GF-D8 (cell line): ENCODE measurements around the gene KIF17.

ENCODE experiments used
- DNase-seq: peaks from one replicate; lab custom pipeline; 2025; lab: John Stamatoyannopoulos, UW

Gene KIF17

DNA sequence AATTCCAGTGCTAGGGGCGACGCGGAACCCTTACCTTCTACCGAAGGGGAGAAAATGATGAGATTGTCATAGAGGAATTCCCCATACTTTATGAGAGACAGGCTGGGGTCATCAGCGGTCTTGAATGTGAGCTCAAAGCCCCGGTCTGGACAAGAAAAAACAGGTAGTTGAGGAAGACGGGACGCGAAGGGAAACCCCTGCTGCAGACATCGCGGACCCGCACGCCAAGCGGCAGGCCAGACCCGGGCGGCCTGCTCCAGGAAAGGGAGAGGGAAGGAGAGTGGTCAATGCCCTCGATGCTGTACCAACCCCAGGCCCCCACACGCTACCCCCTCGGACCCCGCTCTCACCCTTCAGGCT, 57.0 kb downstream of the KIF17 start:
- DNase-seq = no peak

DNA sequence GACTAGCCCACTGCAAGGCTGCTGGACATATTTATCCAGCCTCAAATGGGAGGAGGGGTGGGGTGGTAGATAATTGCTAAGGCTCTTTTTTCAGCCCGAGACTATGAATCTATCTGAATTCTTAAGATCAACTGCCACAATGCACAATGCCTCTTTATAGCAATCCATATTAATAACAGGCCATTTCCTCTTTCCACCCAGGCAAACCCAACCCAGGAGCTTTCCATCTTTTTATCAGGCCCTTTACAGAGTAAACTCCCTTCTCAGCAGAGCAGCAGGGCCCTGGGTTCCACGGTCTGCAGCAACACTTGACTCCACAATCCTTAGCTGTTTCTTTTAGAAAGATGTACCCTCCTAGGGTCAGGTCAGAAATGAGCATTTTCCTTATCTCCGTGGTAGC, 57.4 kb downstream of the KIF17 start:
- no peak for DNase-seq

DNA sequence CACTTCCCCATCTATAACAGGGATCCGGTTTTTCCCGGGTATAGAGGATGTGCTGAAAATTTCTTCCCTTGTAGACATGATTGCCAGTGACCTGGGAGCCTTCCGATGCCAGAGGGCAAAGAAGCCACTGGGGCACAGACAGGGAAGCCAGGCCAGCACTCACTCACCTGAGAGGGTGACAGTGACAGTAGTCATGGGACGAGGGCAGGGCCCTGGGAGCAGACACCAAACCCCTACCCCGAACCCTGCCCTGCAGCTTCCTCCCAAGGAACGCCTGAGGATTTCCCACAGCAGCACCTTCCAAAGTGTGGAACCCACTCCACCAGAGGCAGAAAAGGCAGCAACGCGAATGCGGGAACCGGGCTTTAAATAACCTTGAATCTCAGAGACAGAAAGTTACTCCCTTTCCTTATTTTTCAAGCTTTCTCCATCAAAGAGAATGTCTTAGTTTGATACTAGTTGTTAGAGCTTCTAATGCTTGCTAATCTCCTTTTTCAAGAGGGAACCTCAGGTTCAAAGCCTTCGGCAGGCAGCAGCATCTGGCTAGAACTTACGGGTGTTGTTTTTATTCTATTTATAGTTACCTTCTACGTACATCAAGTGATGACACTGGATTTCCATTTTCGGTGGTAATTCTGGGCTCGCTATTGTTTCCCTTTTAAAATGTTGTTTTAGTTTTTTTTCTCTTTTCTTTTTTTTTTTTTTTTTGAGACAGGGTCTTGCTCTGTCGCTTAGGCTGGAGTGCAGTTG, 59.5 kb downstream of the KIF17 start:
- no peak for DNase-seq

DNA sequence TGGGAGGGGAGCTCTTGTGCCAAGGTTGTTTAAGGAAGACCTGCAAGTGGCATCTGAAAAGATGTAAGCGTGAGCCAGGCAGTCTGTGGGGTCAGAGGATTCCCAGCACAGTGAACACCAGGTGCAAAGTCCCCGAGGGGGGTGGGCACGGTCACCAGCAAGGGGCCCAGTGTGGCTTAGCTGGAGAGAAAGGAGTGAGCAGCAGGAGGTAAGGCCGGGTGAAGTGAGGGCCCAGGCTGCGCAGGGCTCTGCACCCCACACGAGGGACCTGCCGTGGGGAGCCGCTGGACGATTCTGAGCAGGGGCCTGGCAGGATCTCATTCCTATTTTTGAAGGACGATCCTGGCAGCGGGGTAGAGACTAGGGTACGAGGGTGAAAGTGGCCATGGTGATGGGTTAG, 60.8 kb downstream of the KIF17 start:
- no peak for DNase-seq

DNA sequence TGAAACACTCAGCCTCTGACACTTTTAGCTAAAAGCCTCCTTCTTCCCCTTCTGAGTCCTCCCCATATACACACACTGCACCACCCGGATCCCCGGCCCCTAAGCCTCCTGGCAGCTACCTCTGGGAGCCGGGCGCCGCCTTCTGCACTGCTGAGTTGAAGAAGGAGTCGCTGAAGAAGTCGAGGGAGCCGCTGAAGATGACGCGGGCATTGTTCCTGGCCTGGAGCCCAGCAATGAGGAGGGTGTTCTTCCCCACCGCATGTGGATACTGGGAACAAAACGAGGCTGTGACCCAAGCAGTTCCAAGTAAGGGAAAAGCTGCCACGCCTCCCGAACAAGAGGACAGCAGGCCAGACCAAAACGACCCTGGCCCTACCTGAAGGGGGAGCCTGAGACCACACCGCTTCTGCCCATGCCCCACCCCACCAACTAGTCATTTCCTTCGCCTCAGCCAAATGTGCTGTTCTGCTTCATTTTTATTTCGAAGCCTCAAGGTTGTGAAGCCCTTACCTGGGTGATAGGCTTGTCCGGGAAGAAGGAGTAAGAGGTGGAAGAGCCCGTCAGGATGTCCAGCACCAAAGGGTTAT, 63.6 kb downstream of the KIF17 start:
- no peak for DNase-seq

DNA sequence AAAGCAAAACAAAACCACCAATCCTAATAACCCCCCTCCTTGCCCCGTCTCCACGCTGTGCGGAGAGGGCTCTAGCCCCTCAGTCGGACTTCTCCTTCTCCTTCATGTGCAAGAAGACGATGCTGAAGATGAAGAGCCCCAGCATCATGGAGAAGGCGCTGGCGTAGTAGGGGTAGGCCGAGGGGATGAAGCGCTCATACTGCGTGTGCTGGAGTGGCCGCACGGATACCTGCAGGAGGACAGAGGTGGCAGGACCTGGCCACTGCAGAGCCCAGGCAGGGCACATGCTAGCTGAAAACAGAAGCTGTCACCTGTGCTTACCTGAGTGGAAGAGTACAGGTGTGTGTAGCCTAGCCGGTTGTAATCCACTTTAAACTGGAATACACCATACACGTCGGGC, 65.5 kb downstream of the KIF17 start:
- DNase-seq = no peak

DNA sequence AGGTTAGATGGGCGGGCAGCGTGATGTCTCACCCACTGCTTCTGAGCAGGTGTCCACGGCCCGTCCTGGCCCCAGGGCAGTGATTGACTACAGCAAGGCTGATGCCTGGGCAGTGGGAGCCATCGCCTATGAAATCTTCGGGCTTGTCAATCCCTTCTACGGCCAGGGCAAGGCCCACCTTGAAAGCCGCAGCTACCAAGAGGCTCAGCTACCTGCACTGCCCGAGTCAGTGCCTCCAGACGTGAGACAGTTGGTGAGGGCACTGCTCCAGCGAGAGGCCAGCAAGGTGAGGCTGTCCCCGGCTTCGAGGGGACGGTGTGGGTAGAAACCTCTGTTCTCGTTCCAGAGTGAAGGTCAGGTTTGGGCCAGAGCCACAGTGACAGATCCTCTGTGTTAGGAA, 68.9 kb downstream of the KIF17 start:
- no peak for DNase-seq

DNA sequence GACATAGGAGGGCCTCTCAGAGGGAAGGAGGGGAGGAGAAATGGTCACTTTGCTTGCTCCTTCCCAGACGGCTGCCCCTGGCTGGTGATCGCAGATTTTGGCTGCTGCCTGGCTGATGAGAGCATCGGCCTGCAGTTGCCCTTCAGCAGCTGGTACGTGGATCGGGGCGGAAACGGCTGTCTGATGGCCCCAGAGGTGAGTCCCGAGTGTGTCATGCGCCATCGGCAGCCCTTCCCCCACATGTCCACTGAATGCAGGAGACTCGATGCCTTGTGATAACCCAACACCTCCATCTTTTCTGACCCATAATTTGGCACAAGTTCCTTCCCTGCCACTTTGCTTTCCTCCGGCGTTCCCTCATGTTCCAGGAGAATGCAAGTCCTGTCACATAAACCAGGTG, 69.4 kb downstream of the KIF17 start:
- DNase-seq = no peak

DNA sequence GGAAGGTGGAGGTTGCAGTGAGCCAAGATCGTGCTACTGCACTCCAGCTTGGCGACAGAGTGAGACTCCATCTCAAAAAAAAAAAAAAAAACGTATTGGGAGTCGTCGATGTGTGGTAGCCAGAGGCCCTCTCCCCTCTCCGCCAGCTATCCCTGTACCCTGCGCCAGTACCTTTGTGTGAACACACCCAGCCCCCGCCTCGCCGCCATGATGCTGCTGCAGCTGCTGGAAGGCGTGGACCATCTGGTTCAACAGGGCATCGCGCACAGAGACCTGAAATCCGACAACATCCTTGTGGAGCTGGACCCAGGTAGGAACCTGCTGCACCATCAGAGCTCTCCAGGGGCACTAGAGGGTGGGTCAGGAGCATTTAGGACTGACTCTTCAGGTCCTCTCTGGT, 72.4 kb downstream of the KIF17 start:
- DNase-seq = no peak

DNA sequence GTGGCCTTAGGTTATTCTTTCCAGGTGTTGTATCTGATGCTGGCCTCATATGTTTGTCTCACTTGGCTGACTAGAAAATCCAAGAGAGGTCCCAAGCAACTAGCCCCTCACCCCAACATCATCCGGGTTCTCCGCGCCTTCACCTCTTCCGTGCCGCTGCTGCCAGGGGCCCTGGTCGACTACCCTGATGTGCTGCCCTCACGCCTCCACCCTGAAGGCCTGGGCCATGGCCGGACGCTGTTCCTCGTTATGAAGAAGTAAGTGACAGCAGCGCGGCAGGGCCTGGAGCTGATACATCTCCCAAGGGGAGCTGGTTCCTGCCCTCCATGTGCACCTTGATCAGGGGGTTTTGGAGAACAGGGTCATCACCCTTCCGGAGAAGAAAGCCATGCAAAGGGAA, 73.4 kb downstream of the KIF17 start:
- no peak for DNase-seq

DNA sequence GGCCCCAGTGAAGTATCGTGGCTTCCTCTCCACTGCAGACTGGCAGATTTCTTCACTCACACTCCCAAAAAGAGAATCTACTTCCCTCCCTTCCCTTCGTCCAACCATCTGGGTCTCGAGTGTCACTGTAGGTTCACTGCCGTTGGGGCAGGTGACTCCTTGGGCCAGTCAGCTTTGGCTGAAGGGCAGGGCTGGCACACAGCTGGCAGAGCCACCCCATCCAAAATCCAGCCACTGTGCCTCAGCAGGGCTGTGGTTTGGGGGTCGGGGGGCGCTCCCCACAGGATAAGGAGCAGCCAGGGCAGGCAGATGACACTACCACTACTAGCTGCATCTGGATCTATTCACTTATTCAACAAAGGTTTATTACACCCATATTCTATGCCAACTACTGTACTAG, 74.7 kb downstream of the KIF17 start:
- DNase-seq = no peak

DNA sequence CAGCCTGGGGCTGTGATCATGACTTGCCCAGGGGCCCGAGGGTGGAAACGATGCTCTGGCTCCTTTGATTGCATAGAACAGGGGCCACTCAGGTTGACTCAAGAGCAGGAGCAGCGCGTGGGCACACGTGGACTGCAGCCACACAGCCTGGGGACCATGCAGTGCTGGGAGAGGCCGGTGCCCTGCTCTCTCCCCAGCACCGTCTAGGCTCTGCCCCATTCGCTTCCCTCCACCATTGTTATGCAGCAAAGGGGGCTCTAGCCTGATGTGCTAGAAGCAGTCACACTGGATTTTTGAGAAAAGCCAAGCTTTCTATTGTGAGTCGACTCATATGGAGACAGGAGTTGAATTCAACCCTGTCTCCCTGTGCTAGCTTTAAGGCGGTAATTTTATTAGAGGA, 75.8 kb downstream of the KIF17 start:
- no peak for DNase-seq

DNA sequence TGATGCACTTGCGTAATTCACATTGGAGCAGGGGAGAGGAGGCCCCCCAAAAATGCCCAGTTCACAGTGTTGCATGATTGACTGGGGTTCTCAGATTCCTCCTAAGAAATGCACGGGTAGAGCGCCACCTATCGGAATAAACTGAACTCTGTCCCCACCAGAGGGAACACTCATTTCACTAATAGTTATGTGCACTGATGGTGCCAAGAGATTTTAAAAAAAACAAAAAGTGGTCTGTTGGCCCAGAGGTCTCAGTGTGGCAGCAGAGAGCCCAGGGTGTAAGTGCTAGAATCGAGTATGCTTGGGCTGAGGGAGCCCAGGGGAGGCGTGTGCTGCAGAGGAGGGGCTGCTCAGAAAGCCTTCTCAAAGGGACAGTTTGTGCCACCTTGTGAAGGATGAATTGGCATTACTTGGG, 77.6 kb downstream of the KIF17 start:
- DNase-seq = peak; percentile 10

DNA sequence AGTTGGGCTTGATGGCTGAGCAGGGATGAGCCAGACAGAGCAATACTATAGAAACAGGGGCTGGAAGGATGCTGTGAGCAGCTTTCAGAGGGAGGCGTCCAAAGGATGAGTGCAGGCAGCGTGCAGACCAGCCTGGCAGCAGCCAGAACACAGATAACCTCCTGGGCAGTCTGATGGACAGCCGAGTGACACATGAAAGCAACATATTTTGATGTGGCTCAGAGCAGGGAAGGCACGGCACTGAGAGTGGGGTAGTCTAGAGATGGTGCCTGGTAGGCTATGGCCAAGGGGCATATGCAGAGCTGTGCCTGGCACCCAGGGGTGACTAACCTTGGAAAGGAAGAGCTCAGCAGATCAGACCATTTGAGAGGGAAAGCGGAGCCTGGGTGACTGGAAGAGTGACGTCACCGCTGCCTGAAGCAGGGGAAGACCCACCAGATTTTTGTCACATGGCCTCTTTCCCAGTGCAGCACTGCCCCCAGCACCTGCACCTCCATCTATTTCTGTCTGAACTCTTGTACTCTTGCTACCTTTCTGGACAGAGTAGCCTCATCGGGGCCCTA, 80.9 kb downstream of the KIF17 start:
- no peak for DNase-seq

DNA sequence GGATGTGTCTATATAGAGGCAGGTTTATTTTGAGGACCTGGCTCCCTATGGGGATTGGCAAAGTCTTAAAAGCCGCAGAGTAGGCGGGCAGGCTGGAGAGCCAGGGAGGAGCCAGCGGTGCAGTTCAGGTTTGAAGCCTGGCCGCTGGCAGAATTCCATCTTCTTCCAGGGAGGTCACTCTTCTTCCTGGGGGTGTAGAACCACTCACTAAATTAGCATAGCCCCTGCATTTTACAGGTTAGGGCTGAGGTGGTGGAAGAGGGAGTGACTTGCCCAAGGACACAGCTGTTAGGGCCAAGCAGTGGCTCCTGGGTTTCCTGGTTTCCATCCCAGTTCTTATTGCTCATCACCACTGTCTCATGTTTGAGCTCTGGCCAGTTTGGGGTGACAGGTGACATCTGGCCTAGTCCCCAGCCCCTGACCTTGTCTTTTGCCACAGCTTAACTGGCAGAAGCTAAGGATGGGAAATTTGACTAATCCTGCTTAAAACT, 83.2 kb downstream of the KIF17 start:
- peak; percentile 2 for DNase-seq

DNA sequence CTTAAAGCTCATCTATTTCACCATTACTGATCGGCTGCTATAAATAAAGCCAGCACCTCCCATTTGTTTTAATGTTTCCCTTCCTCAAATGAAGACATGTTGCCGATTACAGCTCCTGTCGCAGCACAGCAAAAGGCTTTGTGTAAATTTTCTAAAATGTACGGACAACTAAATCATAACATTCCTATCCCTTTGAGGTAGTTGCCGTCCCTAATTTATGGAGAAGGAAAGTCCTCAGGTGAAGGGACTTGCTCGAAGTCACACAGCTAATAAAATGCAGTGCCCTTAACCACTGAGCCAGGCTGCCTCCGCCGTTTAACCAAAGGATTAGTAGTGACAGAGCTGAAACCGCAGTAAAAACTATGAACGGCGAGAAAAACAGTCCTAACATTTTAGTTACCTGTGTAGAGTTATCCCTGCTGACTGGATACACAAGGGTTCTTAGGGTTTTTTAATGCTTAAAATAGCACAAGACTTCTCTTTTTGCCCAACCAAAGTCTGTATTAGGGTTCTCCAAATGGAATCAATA, 83.7 kb downstream of the KIF17 start:
- no peak for DNase-seq

DNA sequence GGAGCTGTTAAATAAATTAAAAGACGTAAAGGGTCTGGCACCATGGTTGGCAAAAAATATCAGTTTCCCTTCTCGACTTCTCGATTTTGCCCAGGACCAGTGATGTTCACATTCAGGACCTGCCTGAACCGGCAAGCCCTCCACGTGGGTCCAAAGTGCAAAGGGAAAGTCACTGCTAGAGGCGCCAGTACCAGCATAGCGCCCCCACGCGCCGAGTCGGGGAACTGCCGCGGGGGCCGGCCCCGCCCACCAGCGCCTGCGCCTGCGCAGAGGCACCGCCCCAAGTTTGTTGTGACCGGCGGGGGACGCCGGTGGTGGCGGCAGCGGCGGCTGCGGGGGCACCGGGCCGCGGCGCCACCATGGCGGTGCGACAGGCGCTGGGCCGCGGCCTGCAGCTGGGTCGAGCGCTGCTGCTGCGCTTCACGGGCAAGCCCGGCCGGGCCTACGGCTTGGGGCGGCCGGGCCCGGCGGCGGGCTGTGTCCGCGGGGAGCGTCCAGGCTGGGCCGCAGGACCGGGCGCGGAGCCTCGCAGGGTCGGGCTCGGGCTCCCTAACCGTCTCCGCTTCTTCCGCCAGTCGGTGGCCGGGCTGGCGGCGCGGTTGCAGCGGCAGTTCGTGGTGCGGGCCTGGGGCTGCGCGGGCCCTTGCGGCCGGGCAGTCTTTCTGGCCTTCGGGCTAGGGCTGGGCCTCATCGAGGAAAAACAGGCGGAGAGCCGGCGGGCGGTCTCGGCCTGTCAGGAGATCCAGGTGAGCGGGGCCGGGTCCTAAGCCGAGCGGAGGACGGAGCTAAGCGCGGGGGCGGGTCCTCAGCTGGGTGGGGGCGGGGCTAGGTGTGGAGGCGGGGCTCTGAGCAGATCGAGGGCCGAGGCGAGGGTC, 84.4 kb downstream of the KIF17 start, which contains the start of gene PINK1:
PINK1 (plus strand) TSS at position 269 of the 875 bp plus-strand sequence; CDS start at position 360, 91 bp downstream.
- peak; percentile 31 for DNase-seq

DNA sequence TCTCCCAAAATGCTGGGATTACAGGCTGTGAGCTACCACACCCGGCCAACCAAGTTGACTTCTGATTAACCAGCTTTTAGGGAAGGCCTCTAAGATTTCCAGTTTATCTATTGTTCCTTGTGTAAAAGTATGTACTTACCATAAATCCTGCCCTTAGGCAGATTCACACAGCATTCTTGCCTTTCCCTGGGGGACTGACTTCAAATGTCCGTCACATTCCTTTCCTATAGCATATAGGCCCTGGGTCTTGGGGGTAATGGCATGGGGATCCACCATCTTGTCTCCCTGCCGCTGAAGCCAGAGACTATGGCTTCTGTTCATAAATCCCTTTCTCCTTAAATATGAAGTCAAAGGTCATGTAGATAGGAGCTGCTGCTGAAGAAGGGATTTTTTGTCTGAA, 85.4 kb downstream of the KIF17 start:
- no peak for DNase-seq

DNA sequence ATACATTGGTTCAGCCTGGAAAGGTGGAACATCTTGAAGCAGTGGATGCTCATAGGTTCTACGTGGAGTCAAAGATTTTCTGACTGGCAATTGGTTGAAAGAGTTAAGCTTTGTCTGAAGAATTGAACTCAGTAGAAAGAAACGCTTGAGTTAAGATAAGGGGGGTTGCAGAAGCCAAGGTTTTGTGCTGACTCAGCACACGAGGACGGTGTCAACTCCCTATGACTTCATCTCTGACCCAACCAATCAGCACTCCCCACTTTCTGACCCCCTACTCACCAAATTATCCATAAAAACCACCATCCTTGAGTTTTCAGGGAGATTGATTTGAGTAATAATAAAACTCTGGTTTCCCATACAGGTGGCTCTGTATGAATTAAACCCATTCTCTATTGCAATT, 87.1 kb downstream of the KIF17 start:
- DNase-seq = no peak

DNA sequence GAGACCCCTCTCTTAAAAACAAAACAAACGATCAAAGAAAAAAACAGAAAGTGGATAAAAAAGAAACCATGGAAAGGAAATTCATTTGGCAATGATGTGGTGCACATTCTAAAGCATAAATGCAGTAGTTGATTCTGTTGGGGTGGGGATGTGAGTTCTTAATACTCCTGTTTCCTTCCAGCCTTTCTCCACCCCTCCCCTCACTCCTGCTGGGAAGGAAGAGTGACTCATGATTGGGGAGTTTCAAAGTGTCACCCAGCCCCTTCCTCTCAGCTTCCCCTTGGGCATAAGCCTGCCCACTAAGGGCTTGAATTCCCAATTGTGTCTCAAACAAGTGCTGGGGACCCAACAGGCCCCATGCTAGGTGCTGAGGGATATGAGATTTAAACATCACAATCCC, 91.3 kb downstream of the KIF17 start:
- DNase-seq = no peak

DNA sequence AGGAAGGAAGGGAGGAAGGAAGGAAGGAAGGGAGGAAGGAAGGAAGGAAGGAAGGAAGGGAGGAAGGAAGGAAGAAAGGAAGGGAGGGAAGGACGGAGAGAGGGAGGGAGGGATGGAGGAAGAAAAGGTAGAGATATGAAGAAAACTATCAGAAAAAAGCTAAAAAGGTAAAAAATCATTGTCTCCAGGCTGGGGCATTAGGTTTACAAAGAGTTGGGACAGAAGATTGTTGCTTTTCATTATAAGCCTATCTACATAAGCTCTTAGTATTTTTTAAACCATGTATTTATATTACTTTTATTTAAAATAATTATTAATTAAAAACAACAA, 91.7 kb downstream of the KIF17 start:
- no peak for DNase-seq
